PC-9 (cell line): ENCODE data around the gene FAM89B. TPM values are rescaled to one million over a fixed set of nuclear protein-coding genes. Genes with fewer than 3 reads are reported as not detected.

Experiments
- BruUV-seq: library from RNA; stranded (reverse); fragments of 400-500 nt; replicated peaks from 2 replicates; lab custom pipeline; 2021; lab: Mats Ljungman, UMichigan
- CTCF ChIA-PET: fragments of 300-600 bp; sonication (Branson Sonifier 250); formaldehyde crosslinking; loops from one replicate; lab custom pipeline; 2022; ENCODE audit warnings: antibody characterized with exemption; lab: Charles Lee
- POLR2A ChIA-PET: fragments of 300-600 bp; sonication (Branson Sonifier 250); formaldehyde crosslinking; loops from one replicate; lab custom pipeline; 2022; ENCODE audit warnings: antibody characterized with exemption; ENCODE audit not compliant: unreplicated experiment; lab: Charles Lee
- DNase-seq, 2 experiments: peaks; one replicate each; pipeline versions ENCODE4 v3.0.0 to v3.0.0-alpha.2; 2015 to 2022; ENCODE audit warnings: mixed read lengths in 1 of 2
- H2AFZ ChIP-seq: fragments of 200-600 bp; sonication (generic); 2 replicates; pipeline ENCODE4 v1.8.1; 2017; ENCODE audit warnings: antibody characterized with exemption
- H3F3A ChIP-seq: fragments of 200-600 bp; sonication (generic); 2 replicates; pipeline ENCODE4 v1.8.1; 2017; ENCODE audit warnings: antibody characterized with exemption, mild to moderate bottlenecking, low read depth; ENCODE audit not compliant: insufficient read depth
- H3K27ac ChIP-seq: fragments of 200-600 bp; sonication (generic); 2 replicates; pipeline ENCODE4 v1.6.1; 2016; ENCODE audit warnings: mixed run types
- H3K27me3 ChIP-seq: fragments of 200-600 bp; sonication (generic); 2 replicates; pipeline ENCODE4 v1.6.1; 2016; ENCODE audit warnings: low read depth, mixed run types; ENCODE audit not compliant: insufficient read depth
- H3K36me3 ChIP-seq: fragments of 200-600 bp; sonication (generic); 2 replicates; pipeline ENCODE4 v1.6.1; 2016; ENCODE audit warnings: low read depth, mixed run types
- H3K4me1 ChIP-seq: fragments of 200-600 bp; sonication (generic); replicated peaks from 2 replicates; pipeline ENCODE4 v1.6.1; 2016; ENCODE audit warnings: mixed run types; ENCODE audit not compliant: insufficient read depth
- H3K4me2 ChIP-seq: fragments of 200-600 bp; sonication (generic); 2 replicates; pipeline ENCODE4 v1.6.1; 2017; ENCODE audit warnings: mixed run types
- H3K4me3 ChIP-seq: fragments of 200-600 bp; sonication (generic); 2 replicates; pipeline ENCODE4 v1.6.1; 2016; ENCODE audit warnings: mixed run types
- H3K79me2 ChIP-seq: fragments of 200-600 bp; sonication (generic); 2 replicates; pipeline ENCODE4 v1.6.1; 2017; ENCODE audit warnings: low read depth, mixed run types
- H3K9me2 ChIP-seq: fragments of 200-600 bp; sonication (generic); 2 replicates; pipeline ENCODE4 v1.8.1; 2017; ENCODE audit warnings: mild to moderate bottlenecking; ENCODE audit not compliant: insufficient read depth
- H3K9me3 ChIP-seq: fragments of 200-600 bp; sonication (generic); 2 replicates; pipeline ENCODE4 v1.8.1; 2016; ENCODE audit warnings: low read depth; ENCODE audit not compliant: insufficient read depth
- H4K20me1 ChIP-seq: fragments of 200-600 bp; sonication (generic); 2 replicates; pipeline ENCODE4 v1.8.1; 2017; ENCODE audit not compliant: insufficient read depth
- CTCF ChIP-seq: fragments of 200-600 bp; sonication (generic); conservative IDR thresholded peaks from 2 replicates; pipeline ENCODE4 v1.6.1; 2017; ENCODE audit warnings: mixed run types, antibody characterized with exemption, mild to moderate bottlenecking, moderate library complexity
- EZH2 ChIP-seq: fragments of 200-600 bp; sonication (generic); IDR thresholded peaks from 2 replicates; pipeline ENCODE4 v1.8.0; 2017; ENCODE audit warnings: antibody characterized with exemption, low read depth
- intact Hi-C: fragments of 100-400 bp; cut with micrococcal nuclease; formaldehyde crosslinking; loops from one replicate; pipeline ENCODE4 v1.10.0; 2022; ENCODE audit not compliant: unreplicated experiment
- total RNA-seq: library from RNA; stranded (reverse); gene quantifications from 2 replicates; pipeline ENCODE4 v1.2.3, GENCODE V29; 2021

The FAM89B gene
- total RNA-seq, 1 experiment from 2014 or later, result 53.3 TPM

GRCh38 chr11:65615229-65615949 is 43.1 kb downstream of the FAM89B start, which contains the start of gene PCNX3:
TSS of gene PCNX3 (plus strand) at chr11:65615776. CDS start at chr11:65616312, 536 bp downstream.
- Histone ChIP-seq H3K9me2 (no peaks in the 10 kb centered on the region), H3K4me3 (peak within 1 kb of the TSS; percentile 93), H3K36me3 (peaks cover 9% of the 10 kb centered on the region), H3F3A (peaks cover 14% of the 10 kb centered on the region), H3K27ac (peak within 1 kb of the TSS; percentile 64), H3K27me3 (no peaks in the 10 kb centered on the region), H2AFZ (peak within 1 kb of the TSS; percentile 85), H4K20me1 (peaks cover 38% of the 10 kb centered on the region), H3K9me3 (no peaks in the 10 kb centered on the region), H3K4me2 (peak within 1 kb of the TSS; percentile 99), H3K4me1 (peaks cover 27% of the 10 kb centered on the region; the same call in 1 of the 2 replicates), H3K79me2 (peaks cover 81% of the 10 kb centered on the region)
- intact Hi-C loops, result loop anchor here (1.0 to 5.0 kb wide), 8 partner anchors 23 to 243 kb away; partner anchors contain the start of genes CFL1, SIPA1 and ZNRD2
- ChIA-PET CTCF (interaction anchor here (0.6 to 1.0 kb wide), 3 partner anchors 43 to 198 kb away, joined by 4 to 7 read pairs (median 4); partner anchors contain the start of gene FAM89B), POLR2A (interaction anchor here (0.5 to 1.2 kb wide), 17 partner anchors 20 to 521 kb away, joined by 3 to 30 read pairs (median 4); partner anchors contain the start of genes EHBP1L1, KCNK7, MALAT1 and MUS81)
- no TSS peak for BruUV-seq
- TF ChIP-seq EZH2 (no peak), CTCF (no peak)
- DNase-seq, result peak; percentile 100

GRCh38 chr11:65615950-65616574 is 43.7 kb downstream of the FAM89B start:
- intact Hi-C loops, result loop anchor here (1.0 to 5.0 kb wide), 8 partner anchors 22 to 243 kb away; partner anchors contain the start of genes CFL1, SIPA1 and ZNRD2
- no peaks in the 10 kb centered on the region for H3K9me3 ChIP-seq
- no TSS peak for BruUV-seq
- H3F3A ChIP-seq, result peaks cover 14% of the 10 kb centered on the region
- peak in 1 of 2 experiments; percentile 52 for DNase-seq
- ChIA-PET CTCF (no interaction called here), POLR2A (interaction anchor here (0.5 to 1.1 kb wide), 6 partner anchors 20 to 232 kb away, joined by 3 to 15 read pairs (median 4); partner anchors contain the start of genes EHBP1L1, KCNK7 and MALAT1)
- H3K79me2 ChIP-seq, result peaks cover 75% of the 10 kb centered on the region
- peaks cover 44% of the 10 kb centered on the region for H4K20me1 ChIP-seq
- H3K4me1 ChIP-seq, result peaks cover 27% of the 10 kb centered on the region; the same call in 1 of the 2 replicates
- H3K36me3 ChIP-seq, result peaks cover 9% of the 10 kb centered on the region
- H3K27me3 ChIP-seq, result no peaks in the 10 kb centered on the region
- TF ChIP-seq CTCF, result no peak
- TF ChIP-seq EZH2, result no peak
- peak overlapping the region; percentile 93 for H3K4me3 ChIP-seq
- 0 out of 2 replicates have a peak overlapping the region, but pooled peaks have one; percentile 45 for H2AFZ ChIP-seq
- peak overlapping the region; percentile 99 for H3K4me2 ChIP-seq
- peak overlapping the region; percentile 64 for H3K27ac ChIP-seq
- no peaks in the 10 kb centered on the region for H3K9me2 ChIP-seq

- Histone ChIP-seq H4K20me1 (peaks cover 47% of the 10 kb centered on the region), H3K79me2 (peaks cover 71% of the 10 kb centered on the region), H3K4me2 (peak overlapping the region; percentile 99), H3K36me3 (peaks cover 9% of the 10 kb centered on the region), H3K27me3 (no peaks in the 10 kb centered on the region), H3K9me2 (no peaks in the 10 kb centered on the region), H3K9me3 (no peaks in the 10 kb centered on the region), H2AFZ (no peak overlapping the region), H3K4me3 (peak overlapping the region; percentile 93), H3K27ac (peak overlapping the region; percentile 49; the same call in 1 of the 2 replicates), H3K4me1 (peaks cover 27% of the 10 kb centered on the region; the same call in 1 of the 2 replicates), H3F3A (peaks cover 14% of the 10 kb centered on the region)
- no peak for DNase-seq
- BruUV-seq, result TSS peak; percentile 24
- ChIA-PET POLR2A (interaction anchor here (0.6 kb wide), 2 partner anchors 50 to 57 kb away, joined by 4 to 8 read pairs; no protein-coding TSS in a partner anchor), CTCF (no interaction called here)
- intact Hi-C loops, result loop anchor here (5.0 kb wide), 1 partner anchor 36 kb away; no protein-coding TSS in a partner anchor
- TF ChIP-seq EZH2 (no peak), CTCF (no peak)
These were observed 44.2 kb downstream of the FAM89B start for GRCh38 chr11:65616575-65617001.
